Measurements from ENCODE around the gene DIO3.

The DIO3 gene

GRCh38 chr14:101534198-101534597 is 27.1 kb upstream of the DIO3 start:
- Histone ChIP-seq H3K9me2 (replicated peaks; ENCODE audit: control insufficient read depth, low read length) (no peaks in the 10 kb centered on the region), H4K20me1 (ENCODE audit: control insufficient read depth, insufficient read depth, low read depth, low read length) (no peaks in the 10 kb centered on the region), H3K4me1 (ENCODE audit: control insufficient read depth, low read length) (peaks cover 5% of the 10 kb centered on the region), H3K27me3 (ENCODE audit: control insufficient read depth, low read length) (no peaks in the 10 kb centered on the region), H3F3A (ENCODE audit: control insufficient read depth, insufficient read depth) (no peaks in the 10 kb centered on the region), H3K4me2 (ENCODE audit: low read length) (no peak overlapping the region), H3K79me2 (ENCODE audit: control insufficient read depth, low read length) (no peaks in the 10 kb centered on the region), H3K4me3 (ENCODE audit: low read length) (no peak overlapping the region), H3K9me3 (ENCODE audit: control insufficient read depth, insufficient read depth, low read length) (no peaks in the 10 kb centered on the region), H3K36me3 (ENCODE audit: control insufficient read depth, low read length) (no peaks in the 10 kb centered on the region), H3K27ac (ENCODE audit: low read depth, low read length) (no peak overlapping the region)
- TF ChIP-seq CTCF (IDR thresholded peaks at IDR 0.05; ENCODE audit: low read depth, low read length, poor library complexity, severe bottlenecking) (no peak), EZH2phosphoT487 (IDR thresholded peaks at IDR 0.05; ENCODE audit: borderline replicate concordance, low read length) (no peak)

GRCh38 chr14:101535232-101535631 is 26.1 kb upstream of the DIO3 start:
- H3K27ac ChIP-seq (ENCODE audit: low read depth, low read length): no peak overlapping the region
- H3F3A ChIP-seq (ENCODE audit: control insufficient read depth, insufficient read depth): no peaks in the 10 kb centered on the region
- no peaks in the 10 kb centered on the region for H3K9me3 ChIP-seq (ENCODE audit: control insufficient read depth, insufficient read depth, low read length)
- no peak overlapping the region for H3K4me3 ChIP-seq (ENCODE audit: low read length)
- peaks cover 5% of the 10 kb centered on the region for H3K4me1 ChIP-seq (ENCODE audit: control insufficient read depth, low read length)
- H3K27me3 ChIP-seq (ENCODE audit: control insufficient read depth, low read length): no peaks in the 10 kb centered on the region
- H3K79me2 ChIP-seq (ENCODE audit: control insufficient read depth, low read length): no peaks in the 10 kb centered on the region
- no peak overlapping the region for H3K4me2 ChIP-seq (ENCODE audit: low read length)
- TF ChIP-seq CTCF (IDR thresholded peaks at IDR 0.05; ENCODE audit: low read depth, low read length, poor library complexity, severe bottlenecking): no peak
- no peak for TF ChIP-seq EZH2phosphoT487 (IDR thresholded peaks at IDR 0.05; ENCODE audit: borderline replicate concordance, low read length)
- no peaks in the 10 kb centered on the region for H3K9me2 ChIP-seq (replicated peaks; ENCODE audit: control insufficient read depth, low read length)
- H3K36me3 ChIP-seq (ENCODE audit: control insufficient read depth, low read length): no peaks in the 10 kb centered on the region
- no peaks in the 10 kb centered on the region for H4K20me1 ChIP-seq (ENCODE audit: control insufficient read depth, insufficient read depth, low read depth, low read length)

GRCh38 chr14:101535701-101536207 is 25.5 kb upstream of the DIO3 start:
- Histone ChIP-seq H4K20me1 (ENCODE audit: control insufficient read depth, insufficient read depth, low read depth, low read length) (no peaks in the 10 kb centered on the region), H3K27me3 (ENCODE audit: control insufficient read depth, low read length) (no peaks in the 10 kb centered on the region), H3K4me1 (ENCODE audit: control insufficient read depth, low read length) (peaks cover 5% of the 10 kb centered on the region), H3K36me3 (ENCODE audit: control insufficient read depth, low read length) (no peaks in the 10 kb centered on the region), H3K27ac (ENCODE audit: low read depth, low read length) (no peak overlapping the region), H3K79me2 (ENCODE audit: control insufficient read depth, low read length) (no peaks in the 10 kb centered on the region), H3K9me2 (replicated peaks; ENCODE audit: control insufficient read depth, low read length) (no peaks in the 10 kb centered on the region), H3K4me3 (ENCODE audit: low read length) (no peak overlapping the region), H3K9me3 (ENCODE audit: control insufficient read depth, insufficient read depth, low read length) (no peaks in the 10 kb centered on the region), H3K4me2 (ENCODE audit: low read length) (no peak overlapping the region), H3F3A (ENCODE audit: control insufficient read depth, insufficient read depth) (no peaks in the 10 kb centered on the region)
- TF ChIP-seq CTCF (IDR thresholded peaks at IDR 0.05; ENCODE audit: low read depth, low read length, poor library complexity, severe bottlenecking) (no peak), EZH2phosphoT487 (IDR thresholded peaks at IDR 0.05; ENCODE audit: borderline replicate concordance, low read length) (no peak)
